ENCODE data around the gene HPSE2. TPM values are rescaled to one million over a fixed set of nuclear protein-coding genes. Genes with fewer than 3 reads are reported as not detected.

The HPSE2 gene
- total RNA-seq, 1 experiment from 2014 or later = not detected

DNA sequence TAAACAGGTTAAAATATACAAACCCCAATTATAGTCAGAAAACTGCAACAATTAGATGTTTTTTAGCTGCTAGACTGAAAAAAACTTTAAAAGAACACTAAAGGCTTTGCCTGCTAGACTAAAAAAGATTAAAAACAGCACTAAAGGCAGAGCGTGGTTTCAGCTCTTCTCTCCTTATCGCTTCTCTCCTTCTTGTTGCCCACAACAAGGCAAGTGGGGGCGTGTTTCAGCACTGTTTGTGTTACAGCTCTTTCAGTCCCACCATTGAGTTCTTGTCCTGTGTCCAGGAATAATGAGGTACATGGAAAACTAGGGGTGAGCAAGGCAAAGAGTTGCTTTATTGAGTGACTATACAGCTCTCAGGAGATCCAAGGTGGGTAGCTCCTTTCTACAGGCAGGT is 112.3 kb downstream of the HPSE2 start:
- ChIA-PET POLR2A (ENCODE audit: unreplicated experiment) (no interaction called here), CTCF (no interaction called here)
- no TSS peak for BruUV-seq (replicated peaks)
- H3K4me3 ChIP-seq = no peak overlapping the region
- no peaks in the 10 kb centered on the region for H3K9me3 ChIP-seq (ENCODE audit: insufficient read depth, low read depth)
- no peaks in the 10 kb centered on the region for H3K27me3 ChIP-seq (ENCODE audit: insufficient read depth, low read depth)
- H3K79me2 ChIP-seq (ENCODE audit: low read depth) = no peaks in the 10 kb centered on the region
- no peak overlapping the region for H3K4me2 ChIP-seq
- no peaks in the 10 kb centered on the region for H4K20me1 ChIP-seq (ENCODE audit: insufficient read depth)
- H3K36me3 ChIP-seq (ENCODE audit: low read depth) = no peaks in the 10 kb centered on the region
- H3K27ac ChIP-seq = no peak overlapping the region
- H3K9me2 ChIP-seq (ENCODE audit: insufficient read depth) = no peaks in the 10 kb centered on the region
- H3F3A ChIP-seq (ENCODE audit: insufficient read depth, low read depth) = no peaks in the 10 kb centered on the region
- H3K4me1 ChIP-seq (replicated peaks; ENCODE audit: insufficient read depth) = no peaks in the 10 kb centered on the region
- DNase-seq = no peak
- H2AFZ ChIP-seq = no peak overlapping the region
- intact Hi-C loops (cut with micrococcal nuclease; ENCODE audit: unreplicated experiment) = no loop called here
- no peak for TF ChIP-seq EZH2 (IDR thresholded peaks at IDR 0.05; ENCODE audit: low read depth)
- TF ChIP-seq, protein P1, sequence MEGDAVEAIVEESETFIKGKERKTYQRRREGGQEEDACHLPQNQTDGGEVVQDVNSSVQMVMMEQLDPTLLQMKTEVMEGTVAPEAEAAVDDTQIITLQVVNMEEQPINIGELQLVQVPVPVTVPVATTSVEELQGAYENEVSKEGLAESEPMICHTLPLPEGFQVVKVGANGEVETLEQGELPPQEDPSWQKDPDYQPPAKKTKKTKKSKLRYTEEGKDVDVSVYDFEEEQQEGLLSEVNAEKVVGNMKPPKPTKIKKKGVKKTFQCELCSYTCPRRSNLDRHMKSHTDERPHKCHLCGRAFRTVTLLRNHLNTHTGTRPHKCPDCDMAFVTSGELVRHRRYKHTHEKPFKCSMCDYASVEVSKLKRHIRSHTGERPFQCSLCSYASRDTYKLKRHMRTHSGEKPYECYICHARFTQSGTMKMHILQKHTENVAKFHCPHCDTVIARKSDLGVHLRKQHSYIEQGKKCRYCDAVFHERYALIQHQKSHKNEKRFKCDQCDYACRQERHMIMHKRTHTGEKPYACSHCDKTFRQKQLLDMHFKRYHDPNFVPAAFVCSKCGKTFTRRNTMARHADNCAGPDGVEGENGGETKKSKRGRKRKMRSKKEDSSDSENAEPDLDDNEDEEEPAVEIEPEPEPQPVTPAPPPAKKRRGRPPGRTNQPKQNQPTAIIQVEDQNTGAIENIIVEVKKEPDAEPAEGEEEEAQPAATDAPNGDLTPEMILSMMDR (conservative IDR thresholded peaks at IDR 0.05) = no peak

DNA sequence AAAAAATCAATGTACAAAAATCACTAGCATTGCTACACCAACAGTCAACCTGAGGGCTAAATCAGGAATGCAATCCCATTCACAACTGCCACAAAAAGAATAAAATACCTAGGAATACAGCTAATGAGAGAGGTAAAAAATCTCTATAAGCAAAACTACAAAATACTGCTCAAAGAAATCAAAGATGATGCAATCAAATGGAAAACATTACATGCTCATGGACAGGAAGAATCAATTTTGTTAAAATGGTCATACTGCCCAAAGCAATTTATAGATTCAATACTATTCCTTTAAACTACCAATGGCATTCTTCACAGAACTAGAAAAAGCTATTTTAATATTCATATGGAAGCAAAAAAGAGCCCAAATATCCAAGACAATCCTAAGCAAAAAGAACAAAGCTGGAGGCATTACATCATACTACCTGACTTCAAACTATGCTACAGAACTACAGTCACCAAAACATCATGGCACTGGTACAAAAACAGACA is 116.3 kb downstream of the HPSE2 start:
- H3K4me2 ChIP-seq = no peak overlapping the region
- no peak overlapping the region for H3K27ac ChIP-seq
- no TSS peak for BruUV-seq (replicated peaks)
- no peaks in the 10 kb centered on the region for H3K36me3 ChIP-seq (ENCODE audit: low read depth)
- peaks cover under 1% of the 10 kb centered on the region; the same call in 1 of the 2 replicates for H3K27me3 ChIP-seq (ENCODE audit: insufficient read depth, low read depth)
- H3K4me3 ChIP-seq = no peak overlapping the region
- intact Hi-C loops (cut with micrococcal nuclease; ENCODE audit: unreplicated experiment) = no loop called here
- ChIA-PET CTCF (no interaction called here), POLR2A (ENCODE audit: unreplicated experiment) (no interaction called here)
- H3K79me2 ChIP-seq (ENCODE audit: low read depth) = no peaks in the 10 kb centered on the region
- H2AFZ ChIP-seq = no peak overlapping the region
- no peaks in the 10 kb centered on the region for H3K4me1 ChIP-seq (replicated peaks; ENCODE audit: insufficient read depth)
- no peaks in the 10 kb centered on the region for H4K20me1 ChIP-seq (ENCODE audit: insufficient read depth)
- no peaks in the 10 kb centered on the region for H3K9me3 ChIP-seq (ENCODE audit: insufficient read depth, low read depth)
- no peak for TF ChIP-seq EZH2 (IDR thresholded peaks at IDR 0.05; ENCODE audit: low read depth)
- TF ChIP-seq, protein P1 (conservative IDR thresholded peaks at IDR 0.05) = no peak
- no peak for DNase-seq
- H3F3A ChIP-seq (ENCODE audit: insufficient read depth, low read depth) = no peaks in the 10 kb centered on the region
- H3K9me2 ChIP-seq (ENCODE audit: insufficient read depth) = no peaks in the 10 kb centered on the region

DNA sequence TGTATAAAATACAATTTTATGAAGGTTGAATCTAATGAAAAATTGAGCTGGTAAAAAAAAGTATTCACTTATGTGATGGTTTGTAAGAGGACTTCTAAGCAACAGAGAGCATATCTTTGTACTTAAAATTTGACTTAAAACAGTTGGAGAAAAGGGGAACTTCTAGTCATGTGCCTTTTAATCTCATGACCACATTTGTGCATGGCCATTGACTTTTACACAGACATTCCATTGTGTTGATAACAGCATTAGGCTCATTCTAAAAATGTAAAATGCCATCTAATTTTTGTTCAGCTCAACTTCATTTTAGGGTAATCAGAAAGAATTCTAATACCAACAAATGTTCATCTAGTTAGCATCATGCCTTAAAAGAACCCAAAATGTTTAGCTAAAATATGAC is 119.9 kb downstream of the HPSE2 start:
- H3K79me2 ChIP-seq (ENCODE audit: low read depth) = no peaks in the 10 kb centered on the region
- ChIA-PET CTCF (no interaction called here), POLR2A (ENCODE audit: unreplicated experiment) (no interaction called here)
- TF ChIP-seq, protein P1 (conservative IDR thresholded peaks at IDR 0.05) = no peak
- TF ChIP-seq EZH2 (IDR thresholded peaks at IDR 0.05; ENCODE audit: low read depth) = no peak
- no TSS peak for BruUV-seq (replicated peaks)
- H3K27ac ChIP-seq = no peak overlapping the region
- no peak overlapping the region for H2AFZ ChIP-seq
- intact Hi-C loops (cut with micrococcal nuclease; ENCODE audit: unreplicated experiment) = no loop called here
- peaks cover 3% of the 10 kb centered on the region; the same call in 1 of the 2 replicates for H3K27me3 ChIP-seq (ENCODE audit: insufficient read depth, low read depth)
- no peaks in the 10 kb centered on the region for H3K9me2 ChIP-seq (ENCODE audit: insufficient read depth)
- no peak overlapping the region for H3K4me2 ChIP-seq
- H3K36me3 ChIP-seq (ENCODE audit: low read depth) = no peaks in the 10 kb centered on the region
- DNase-seq = no peak
- no peaks in the 10 kb centered on the region for H3K9me3 ChIP-seq (ENCODE audit: insufficient read depth, low read depth)
- no peaks in the 10 kb centered on the region for H4K20me1 ChIP-seq (ENCODE audit: insufficient read depth)
- no peak overlapping the region for H3K4me3 ChIP-seq
- H3F3A ChIP-seq (ENCODE audit: insufficient read depth, low read depth) = no peaks in the 10 kb centered on the region
- H3K4me1 ChIP-seq (replicated peaks; ENCODE audit: insufficient read depth) = no peaks in the 10 kb centered on the region

Measured in PC-9 (cell line).